Pancreas (tissue), 10 donors: Measurements from ENCODE around the gene IQSEC1. TPM values are rescaled to one million over a fixed set of nuclear protein-coding genes. Genes with fewer than 3 reads are reported as not detected.

Experiments
- ATAC-seq, 4 donors: fragments of 200-7000 bp; cut with Tn5 transposase; one replicate each; pipeline versions ENCODE4 v1.8.0 to v1.9.1; 2020; ENCODE audit warnings: mild to moderate bottlenecking in 4 of 4, moderate library complexity in 4 of 4
- DNase-seq, 6 donors: peaks; one replicate each; pipeline ENCODE4 v3.0.0-alpha.2; 2020
- FAIRE-seq: peaks from 2 replicates; lab custom pipeline; 2012; peaks lifted over from hg19 to GRCh38; lab: Jason Lieb, UNC
- H3K27ac ChIP-seq, 4 donors: fragments of 200-600 bp; sonication (generic); 1 replicate in 3 of 4; 2 replicates in 1 of 4; pipeline versions ENCODE4 v1.5.0 to v1.8.0; 2020
- H3K27me3 ChIP-seq, 4 donors: fragments of 200-600 bp; one replicate each; pipeline ENCODE4 v1.8.0; 2021
- H3K36me3 ChIP-seq, 3 donors: fragments of 200-600 bp; sonication (generic) in 1 of 3; one replicate each; pipeline versions ENCODE4 v1.5.0 to v1.8.0; 2020 to 2021
- H3K4me1 ChIP-seq, 3 donors: fragments of 200-600 bp; one replicate each; pipeline ENCODE4 v1.8.0; 2021
- H3K4me3 ChIP-seq, 4 donors: fragments of 200-600 bp; sonication (generic) in 2 of 4; one replicate each; pipeline versions ENCODE4 v1.5.0 to v1.8.0; 2020 to 2021
- H3K9me3 ChIP-seq, 4 donors: fragments of 200-600 bp; one replicate each; pipeline ENCODE4 v1.8.0; 2021
- WGBS, 2 donors: extraction: QIAGEN DNeasy Blood & Tissue Kit; methylation state at CpG; one replicate each; pipeline ENCODE4 v1.1.7; 2013; 5-methylcytosine and 5-hydroxymethylcytosine counted together
- intact Hi-C, 3 donors: fragments of 100-400 bp; cut with DNase I; formaldehyde crosslinking; loops; one replicate each; pipeline versions ENCODE4 v1.11.1 to v1.14.2; 2022
- polyA plus RNA-seq, 2 donors: library from polyadenylated mRNA; stranded (reverse); fragments of 200-250 nt; gene quantifications; one replicate each; pipeline ENCODE4 v1.2.3, GENCODE V29; 2013
- total RNA-seq, 6 donors: library from RNA; stranded (reverse); fragmentation: NEBNext Ultra II Directional in 4 of 6; extraction: Animal tissue kit (Norgen Biotek cat#: 25700) in 4 of 6; gene quantifications; one replicate each; pipeline versions ENCODE4 v1.2.1 to v1.2.4, GENCODE V29; 2021 to 2023
- TF ChIP-seq, protein P1 (sequence below), 4 donors: fragments of 200-600 bp; sonication (generic) in 3 of 4; IDR thresholded peaks; one replicate each; pipeline versions ENCODE4 v1.5.0 to v1.8.0; 2021; ENCODE audit warnings: antibody characterized with exemption in 4 of 4
- donor health status: healthy with polysubstance abuse.
- donor health status: DM: no; HTN: no; CAD: no; lungs with moderate emphysema.
- donor health status: DM: no; HTN: no; CAD: no.
- donor health status: control.
- donor health status: control.
- donor health status: Bipolar disorder and iron deficiency.
- donor health status: DM: yes; HTN: yes; CAD: no.
- donor health status: DM: no; HTN: no; CAD: no.
- donor health status: DM: no; HTN: no; CAD: no.
- donor health status: DM: yes; HTN: yes; CAD: no.

The IQSEC1 gene
- total and polyA plus RNA-seq, 8 donors: 15.0 to 27.9 (median 23.1) TPM

DNA sequence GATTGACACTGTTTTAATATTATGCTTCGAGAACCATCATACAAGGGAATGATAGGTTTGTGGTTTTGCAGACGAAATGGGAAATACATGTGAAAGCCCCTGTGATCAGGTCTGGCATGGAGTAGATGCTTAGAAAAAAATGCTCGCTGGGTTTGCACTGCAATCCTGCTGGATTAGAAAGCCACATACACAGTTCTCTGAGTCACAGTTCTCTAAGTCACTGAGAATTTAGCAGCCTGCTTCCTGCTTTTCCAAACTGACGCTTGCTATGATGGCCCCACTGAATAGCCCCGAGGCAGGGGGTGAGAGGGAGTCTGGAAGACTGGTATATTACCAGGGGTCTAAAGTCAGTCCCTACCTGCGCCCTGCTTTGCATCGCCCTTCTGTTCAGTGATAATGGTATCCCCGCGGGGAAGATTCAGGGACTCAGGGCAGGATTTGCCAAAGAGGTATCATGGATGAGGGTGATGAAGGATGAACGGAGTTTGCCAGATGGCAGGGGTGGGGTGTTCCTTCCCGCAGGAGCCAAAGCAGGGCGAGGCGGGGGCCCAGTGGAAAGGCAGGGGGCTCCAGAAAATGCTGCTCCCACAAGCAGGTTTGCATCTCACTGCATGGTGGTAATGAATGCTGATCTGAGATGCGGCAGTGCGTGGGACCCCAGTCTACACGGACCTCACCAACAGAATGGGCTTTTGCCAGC lies 82.3 kb downstream of the IQSEC1 start:
- Histone ChIP-seq H3K4me1 (peaks cover 11 to 18% (median 16%) of the 10 kb centered on the region in 3 donors), H3K27ac (peak overlapping the region; percentile 16 to 80 (median 50)), H3K9me3 (no peaks in the 10 kb centered on the region), H3K36me3 (no peaks in the 10 kb centered on the region), H3K27me3 (no peaks in the 10 kb centered on the region), H3K4me3 (no peak overlapping the region)
- TF ChIP-seq, protein P1, sequence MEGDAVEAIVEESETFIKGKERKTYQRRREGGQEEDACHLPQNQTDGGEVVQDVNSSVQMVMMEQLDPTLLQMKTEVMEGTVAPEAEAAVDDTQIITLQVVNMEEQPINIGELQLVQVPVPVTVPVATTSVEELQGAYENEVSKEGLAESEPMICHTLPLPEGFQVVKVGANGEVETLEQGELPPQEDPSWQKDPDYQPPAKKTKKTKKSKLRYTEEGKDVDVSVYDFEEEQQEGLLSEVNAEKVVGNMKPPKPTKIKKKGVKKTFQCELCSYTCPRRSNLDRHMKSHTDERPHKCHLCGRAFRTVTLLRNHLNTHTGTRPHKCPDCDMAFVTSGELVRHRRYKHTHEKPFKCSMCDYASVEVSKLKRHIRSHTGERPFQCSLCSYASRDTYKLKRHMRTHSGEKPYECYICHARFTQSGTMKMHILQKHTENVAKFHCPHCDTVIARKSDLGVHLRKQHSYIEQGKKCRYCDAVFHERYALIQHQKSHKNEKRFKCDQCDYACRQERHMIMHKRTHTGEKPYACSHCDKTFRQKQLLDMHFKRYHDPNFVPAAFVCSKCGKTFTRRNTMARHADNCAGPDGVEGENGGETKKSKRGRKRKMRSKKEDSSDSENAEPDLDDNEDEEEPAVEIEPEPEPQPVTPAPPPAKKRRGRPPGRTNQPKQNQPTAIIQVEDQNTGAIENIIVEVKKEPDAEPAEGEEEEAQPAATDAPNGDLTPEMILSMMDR (IDR thresholded peaks at IDR 0.05): no peak
- no peak for ATAC-seq
- 81 to 82% methylated on average over 16 of the region's 16 CpGs for WGBS, 2 donors
- FAIRE-seq: no peak
- intact Hi-C loops: no loop called here
- peak in 1 of 6 donors; percentile 39 for DNase-seq

DNA sequence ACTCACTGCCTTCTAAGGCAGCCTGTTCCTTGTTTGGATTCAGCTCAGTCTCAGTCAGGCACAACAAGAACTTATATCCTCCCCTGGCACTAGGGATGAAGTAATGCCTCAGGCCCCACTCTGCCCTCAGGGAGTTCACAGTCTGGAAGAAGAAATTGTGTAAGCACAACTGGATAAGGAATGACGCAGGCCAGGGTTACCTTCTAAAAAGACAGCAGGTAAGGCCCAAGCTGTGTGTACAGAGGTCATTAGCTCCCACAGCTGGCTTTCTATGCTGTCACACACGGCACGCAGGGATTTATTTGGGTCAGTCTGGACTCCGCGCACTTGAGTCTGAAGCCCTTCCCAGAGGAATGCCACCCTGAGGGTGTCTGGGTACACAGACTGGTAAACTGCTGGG lies 82.9 kb downstream of the IQSEC1 start:
- Histone ChIP-seq H3K9me3 (no peaks in the 10 kb centered on the region), H3K27me3 (no peaks in the 10 kb centered on the region), H3K27ac (peak overlapping the region in 1 of 4 donors; percentile 78), H3K4me1 (peaks cover 11 to 18% (median 16%) of the 10 kb centered on the region in 3 donors), H3K4me3 (no peak overlapping the region), H3K36me3 (no peaks in the 10 kb centered on the region)
- DNase-seq: no peak
- 75 to 85% methylated on average over 5 of the region's 5 CpGs for WGBS, 2 donors
- TF ChIP-seq, protein P1 (IDR thresholded peaks at IDR 0.05): no peak
- intact Hi-C loops: no loop called here
- no peak for ATAC-seq
- FAIRE-seq: no peak

- Histone ChIP-seq H3K36me3 (no peaks in the 10 kb centered on the region), H3K27me3 (no peaks in the 10 kb centered on the region), H3K4me3 (no peak overlapping the region), H3K4me1 (peaks cover 11 to 20% (median 15%) of the 10 kb centered on the region in 3 donors), H3K9me3 (no peaks in the 10 kb centered on the region), H3K27ac (no peak overlapping the region)
- TF ChIP-seq, protein P1 (IDR thresholded peaks at IDR 0.05): no peak
- DNase-seq: no peak
- no peak for FAIRE-seq
- 83 to 90% methylated on average over 5 of the region's 5 CpGs for WGBS, 2 donors
- intact Hi-C loops: loop anchor here in 1 of 3 donors (10.0 kb wide), 1 partner anchor 114 kb away; no protein-coding TSS in a partner anchor
- no peak for ATAC-seq
Observed at GRCh38 chr3:12988728-12989454, 84.3 kb downstream of the IQSEC1 start.

DNA sequence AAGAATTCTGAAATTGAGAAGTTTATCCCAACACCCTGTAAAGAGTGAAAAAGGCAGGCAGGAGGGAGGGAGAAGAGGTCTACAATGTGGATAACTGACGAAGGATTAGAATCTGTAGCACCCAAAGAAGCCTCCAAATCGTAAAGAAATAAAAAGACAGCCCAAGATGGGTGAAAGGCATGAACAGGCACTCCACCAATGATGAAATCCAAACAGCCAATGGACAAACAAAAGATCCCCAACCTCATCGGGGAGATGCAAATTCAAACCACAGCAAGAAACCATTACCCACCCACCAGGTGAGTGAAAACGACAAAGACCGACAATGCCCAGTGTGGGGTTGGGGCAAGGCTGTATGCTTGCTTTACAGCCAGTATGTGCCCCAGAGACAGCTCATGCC lies 85.6 kb downstream of the IQSEC1 start:
- intact Hi-C loops: loop anchor here in 1 of 3 donors (10.0 kb wide), 1 partner anchor 113 kb away; no protein-coding TSS in a partner anchor
- Histone ChIP-seq H3K4me3 (no peak overlapping the region), H3K4me1 (peaks cover 8 to 16% (median 10%) of the 10 kb centered on the region in 3 donors), H3K36me3 (no peaks in the 10 kb centered on the region), H3K27ac (no peak overlapping the region), H3K27me3 (no peaks in the 10 kb centered on the region), H3K9me3 (no peaks in the 10 kb centered on the region)
- WGBS, 2 donors: 91 to 95% methylated on average over 5 of the region's 5 CpGs
- FAIRE-seq (no peak), DNase-seq (no peak), ATAC-seq (no peak)
- TF ChIP-seq, protein P1 (IDR thresholded peaks at IDR 0.05): no peak
